AG10803 (cell line): ENCODE data around the gene RTF1.
A peak's percentile ranks its signal among the peaks of the same experiment; 100 is the strongest.
"Not testable (repeated sequence)": the region's sequence is repeated elsewhere in the genome, so short reads cannot be mapped to it uniquely, and the experiment has no call there.

ENCODE experiments used
- DNase-seq: peaks from one replicate; pipeline ENCODE4 v3.0.0; 2010; ENCODE audit warnings: low read depth
- H3K4me3 ChIP-seq: 2 replicates; pipeline ENCODE4 v1.5.1; 2011; ENCODE audit warnings: mild to moderate bottlenecking, low read length, control low read depth
- CTCF ChIP-seq: conservative IDR thresholded peaks from 2 replicates; pipeline ENCODE4 v1.5.1; 2011; ENCODE audit warnings: mild to moderate bottlenecking, low read length, control low read depth, inconsistent platforms

Gene RTF1

GRCh38 chr15:41438206-41438605 is 21.3 kb downstream of the RTF1 start:
- no peak for TF ChIP-seq CTCF
- DNase-seq, result no peak
- no peak overlapping the region for H3K4me3 ChIP-seq

- not testable (repeated sequence) for H3K4me3 ChIP-seq, DNase-seq
Measured at GRCh38 chr15:41438745-41439144, 21.9 kb downstream of the RTF1 start.

GRCh38 chr15:41443275-41443674 is 26.4 kb downstream of the RTF1 start:
- TF ChIP-seq CTCF, result no peak
- no peak overlapping the region for H3K4me3 ChIP-seq
- DNase-seq, result no peak

GRCh38 chr15:41445399-41445798 is 28.5 kb downstream of the RTF1 start:
- TF ChIP-seq CTCF, result no peak
- no peak overlapping the region for H3K4me3 ChIP-seq
- no peak for DNase-seq

- TF ChIP-seq CTCF, result no peak
- H3K4me3 ChIP-seq, result no peak overlapping the region
- DNase-seq, result peak; percentile 27
Measured at GRCh38 chr15:41462084-41462795, 45.3 kb downstream of the RTF1 start.

- DNase-seq, result no peak
- no peak for TF ChIP-seq CTCF
- no peak overlapping the region for H3K4me3 ChIP-seq
Measured at GRCh38 chr15:41464889-41465580, 48.1 kb downstream of the RTF1 start.

GRCh38 chr15:41465822-41466421 is 49.0 kb downstream of the RTF1 start:
- peak; percentile 58 for DNase-seq
- peak; percentile 99 for TF ChIP-seq CTCF
- no peak overlapping the region for H3K4me3 ChIP-seq
